Nephron progenitor cell (in vitro differentiated cells): ENCODE results near the gene SIK3.
A peak's percentile ranks its signal among the peaks of the same experiment; 100 is the strongest.

Source experiments
- DNase-seq: peaks from one replicate; pipeline ENCODE4 v3.0.0; 2021
- H3K27ac Mint-ChIP-seq: 2 replicates; pipeline ENCODE4 v1.8.0; 2021; ENCODE audit warnings: mild to moderate bottlenecking, moderate library complexity, mixed read lengths
- H3K27me3 Mint-ChIP-seq: 2 replicates; pipeline ENCODE4 v1.8.0; 2021; ENCODE audit warnings: mild to moderate bottlenecking, low read depth, mixed read lengths; ENCODE audit not compliant: poor library complexity
- H3K36me3 Mint-ChIP-seq: 2 replicates; pipeline ENCODE4 v1.8.0; 2021; ENCODE audit warnings: low read depth, mixed read lengths
- H3K4me1 Mint-ChIP-seq: 2 replicates; pipeline ENCODE4 v1.8.0; 2021; ENCODE audit warnings: mixed read lengths
- H3K4me3 Mint-ChIP-seq: 2 replicates; pipeline ENCODE4 v1.8.0; 2021; ENCODE audit warnings: mild to moderate bottlenecking, moderate library complexity, mixed read lengths
- H3K9me3 Mint-ChIP-seq: 2 replicates; pipeline ENCODE4 v1.8.0; 2021; ENCODE audit warnings: mild to moderate bottlenecking, moderate library complexity, mixed read lengths
- TF ChIP-seq, protein P1 (sequence below): fragments of 200-600 bp; sonication (generic); IDR thresholded peaks from 2 replicates; pipeline ENCODE4 v1.5.0; 2021; ENCODE audit warnings: antibody characterized with exemption

Gene SIK3

DNA sequence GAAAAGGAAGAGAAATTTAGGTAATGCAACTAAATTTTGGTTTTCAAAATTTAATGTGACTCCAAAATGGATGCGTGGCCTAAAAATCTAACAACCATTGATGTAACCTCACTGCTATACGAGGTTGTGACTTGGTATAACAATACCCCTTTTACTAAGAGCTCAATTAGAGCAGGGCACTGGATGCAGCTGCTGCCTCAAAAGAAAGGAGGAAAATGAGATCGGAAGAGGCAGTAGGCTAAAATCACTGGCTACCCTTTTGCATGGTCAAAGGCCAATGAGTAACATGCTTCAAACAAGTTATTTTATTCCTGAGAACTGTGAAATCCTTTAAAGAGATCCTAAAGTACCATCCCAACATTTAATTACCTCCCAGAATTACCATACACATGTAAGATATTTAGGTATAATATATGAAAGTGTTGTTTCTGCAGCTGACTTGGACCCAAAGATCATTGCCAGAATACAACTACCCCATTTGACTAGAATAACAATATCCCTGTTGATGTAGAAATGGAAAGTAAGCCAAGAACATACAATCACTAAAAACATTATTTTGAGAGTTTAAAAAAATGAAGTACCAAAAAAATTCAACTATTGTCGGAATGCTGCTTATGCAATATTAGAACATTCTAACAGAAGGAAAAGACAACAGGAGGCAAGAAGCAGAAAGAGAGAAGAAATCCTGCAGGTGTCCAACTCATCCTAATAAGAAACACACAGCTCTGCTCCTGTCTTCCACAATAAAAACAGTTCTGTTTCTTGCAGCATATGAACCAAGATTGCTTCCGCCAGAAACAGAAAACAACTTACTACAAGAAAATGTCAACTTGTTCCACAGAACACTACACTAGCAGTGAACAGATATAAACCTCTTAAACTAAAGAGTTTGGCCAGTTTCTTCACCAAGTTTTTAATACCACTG is 15.0 kb downstream of the SIK3 start:
- Mint-ChIP-seq H3K4me1 (peaks cover 25% of the 10 kb centered on the region), H3K27ac (no peak overlapping the region), H3K4me3 (no peak overlapping the region), H3K9me3 (peaks cover 9% of the 10 kb centered on the region), H3K36me3 (peaks cover 24% of the 10 kb centered on the region), H3K27me3 (peaks cover 4% of the 10 kb centered on the region)
- TF ChIP-seq, protein P1, sequence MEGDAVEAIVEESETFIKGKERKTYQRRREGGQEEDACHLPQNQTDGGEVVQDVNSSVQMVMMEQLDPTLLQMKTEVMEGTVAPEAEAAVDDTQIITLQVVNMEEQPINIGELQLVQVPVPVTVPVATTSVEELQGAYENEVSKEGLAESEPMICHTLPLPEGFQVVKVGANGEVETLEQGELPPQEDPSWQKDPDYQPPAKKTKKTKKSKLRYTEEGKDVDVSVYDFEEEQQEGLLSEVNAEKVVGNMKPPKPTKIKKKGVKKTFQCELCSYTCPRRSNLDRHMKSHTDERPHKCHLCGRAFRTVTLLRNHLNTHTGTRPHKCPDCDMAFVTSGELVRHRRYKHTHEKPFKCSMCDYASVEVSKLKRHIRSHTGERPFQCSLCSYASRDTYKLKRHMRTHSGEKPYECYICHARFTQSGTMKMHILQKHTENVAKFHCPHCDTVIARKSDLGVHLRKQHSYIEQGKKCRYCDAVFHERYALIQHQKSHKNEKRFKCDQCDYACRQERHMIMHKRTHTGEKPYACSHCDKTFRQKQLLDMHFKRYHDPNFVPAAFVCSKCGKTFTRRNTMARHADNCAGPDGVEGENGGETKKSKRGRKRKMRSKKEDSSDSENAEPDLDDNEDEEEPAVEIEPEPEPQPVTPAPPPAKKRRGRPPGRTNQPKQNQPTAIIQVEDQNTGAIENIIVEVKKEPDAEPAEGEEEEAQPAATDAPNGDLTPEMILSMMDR: no peak
- DNase-seq: no peak

DNA sequence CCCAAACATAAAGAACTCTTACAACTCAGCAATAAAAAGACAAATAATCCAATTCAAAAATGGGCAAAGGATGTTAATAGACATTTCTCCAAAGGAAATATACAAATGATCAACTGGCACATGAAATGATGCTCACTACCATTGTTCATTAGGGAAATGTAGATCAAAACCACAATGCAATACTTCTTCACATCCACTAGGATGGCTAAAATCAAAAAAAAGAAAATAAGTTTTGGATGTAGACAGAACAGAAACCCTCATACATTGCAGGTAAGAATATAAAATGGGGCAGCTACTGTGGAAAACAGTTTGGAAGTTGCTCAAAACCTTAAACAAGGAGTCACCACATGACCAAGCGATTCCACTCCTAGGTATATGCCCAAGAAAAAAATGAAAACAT is 16.3 kb downstream of the SIK3 start:
- Mint-ChIP-seq H3K4me3 (no peak overlapping the region), H3K36me3 (peaks cover 24% of the 10 kb centered on the region), H3K27me3 (peaks cover 4% of the 10 kb centered on the region), H3K4me1 (peaks cover 32% of the 10 kb centered on the region), H3K27ac (no peak overlapping the region), H3K9me3 (peaks cover 9% of the 10 kb centered on the region)
- TF ChIP-seq, protein P1: no peak
- no peak for DNase-seq

DNA sequence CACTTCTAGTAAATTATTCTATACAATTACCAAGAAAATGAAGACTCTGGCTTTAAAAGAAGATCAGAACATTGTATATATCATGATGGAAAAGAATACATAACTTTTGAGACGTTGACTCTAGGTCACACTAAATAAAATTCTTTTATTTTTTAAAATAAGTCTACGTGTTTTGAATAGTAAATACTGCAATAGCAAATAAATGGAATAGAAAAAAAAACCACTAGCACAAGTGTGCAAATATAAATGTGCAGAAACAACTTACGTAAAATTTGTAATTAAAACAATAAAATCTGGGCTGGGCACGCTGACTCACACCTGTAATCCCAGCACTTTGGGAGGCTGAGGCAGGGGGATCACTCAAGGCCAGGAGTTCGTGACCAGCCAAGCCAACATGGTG is 17.9 kb downstream of the SIK3 start:
- peaks cover 9% of the 10 kb centered on the region for H3K9me3 Mint-ChIP-seq
- H3K4me3 Mint-ChIP-seq: no peak overlapping the region
- H3K36me3 Mint-ChIP-seq: peaks cover 24% of the 10 kb centered on the region
- no peak for DNase-seq
- peaks cover 4% of the 10 kb centered on the region for H3K27me3 Mint-ChIP-seq
- no peak overlapping the region for H3K27ac Mint-ChIP-seq
- TF ChIP-seq, protein P1: no peak
- peaks cover 30% of the 10 kb centered on the region for H3K4me1 Mint-ChIP-seq

DNA sequence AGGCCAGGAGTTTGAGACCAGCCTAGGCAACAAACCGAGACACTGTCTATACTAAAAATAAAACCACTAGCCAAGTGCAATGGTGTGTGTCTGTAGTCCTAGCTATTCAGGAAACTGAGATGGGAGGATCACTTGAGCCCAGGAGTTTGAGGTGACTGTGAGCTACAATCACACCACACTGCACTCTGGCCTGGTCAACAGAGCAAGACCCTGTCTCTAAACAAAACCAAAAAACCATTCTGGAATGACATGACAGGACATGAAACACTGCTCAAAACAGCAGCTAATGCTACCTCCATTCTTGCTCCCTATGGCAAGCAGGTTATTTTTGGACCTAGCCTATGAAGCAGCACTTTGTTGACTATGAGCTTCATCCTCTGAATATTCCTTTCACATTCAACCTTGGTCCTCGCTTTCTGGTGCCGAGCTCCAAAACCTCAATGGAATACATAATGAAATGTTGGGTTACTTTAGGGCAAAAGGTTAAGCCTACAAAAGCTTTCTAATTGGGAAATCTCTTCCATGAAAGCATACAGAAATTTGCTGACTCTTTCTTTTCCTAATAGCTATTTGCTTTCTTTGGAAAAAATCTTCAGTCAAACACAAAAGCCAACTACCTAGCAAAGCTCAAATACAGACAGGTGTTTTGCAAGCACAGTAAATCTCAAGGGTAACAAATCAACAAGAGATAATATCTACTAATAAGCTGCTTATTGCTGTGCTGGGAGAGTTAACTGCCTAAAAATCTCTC is 21.1 kb downstream of the SIK3 start:
- Mint-ChIP-seq H3K36me3 (peaks cover 23% of the 10 kb centered on the region), H3K27me3 (no peaks in the 10 kb centered on the region), H3K4me1 (peaks cover 12% of the 10 kb centered on the region), H3K27ac (peak overlapping the region; percentile 80), H3K4me3 (no peak overlapping the region), H3K9me3 (peaks cover 9% of the 10 kb centered on the region)
- TF ChIP-seq, protein P1: no peak
- DNase-seq: no peak

DNA sequence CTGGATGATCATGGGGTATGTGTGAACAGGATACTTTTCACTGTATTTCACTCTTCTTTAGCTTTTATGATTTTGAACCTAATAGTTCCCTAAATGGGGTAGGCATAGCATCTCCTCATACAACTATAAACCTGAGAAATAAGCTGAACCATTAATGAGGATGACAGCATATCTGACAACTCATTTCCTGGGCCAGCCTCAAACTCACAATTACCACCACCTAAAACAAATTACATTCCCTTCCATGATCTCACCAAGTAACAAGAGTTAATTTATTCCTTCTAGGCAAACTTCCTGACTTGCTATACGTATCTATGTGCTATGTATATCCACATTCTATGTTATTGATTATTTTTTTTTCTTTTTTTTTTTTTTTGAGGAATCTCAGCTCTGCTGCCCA is 23.0 kb downstream of the SIK3 start:
- peaks cover 3% of the 10 kb centered on the region for H3K9me3 Mint-ChIP-seq
- no peak overlapping the region for H3K27ac Mint-ChIP-seq
- no peaks in the 10 kb centered on the region for H3K27me3 Mint-ChIP-seq
- H3K4me1 Mint-ChIP-seq: peaks cover 19% of the 10 kb centered on the region
- H3K36me3 Mint-ChIP-seq: peaks cover 14% of the 10 kb centered on the region
- DNase-seq: no peak
- no peak overlapping the region for H3K4me3 Mint-ChIP-seq
- TF ChIP-seq, protein P1: no peak
